HCT116 (cell line): ENCODE data around the gene RPL35.

ENCODE experiments used
- CTCF ChIP-seq, 3 experiments: fragments of 200-600 bp in 1 of 3; sonication (generic) in 1 of 3; IDR thresholded peaks in 2 of 3; conservative IDR thresholded peaks in 1 of 3; 2 replicates each; pipeline ENCODE4 v1.5.1; 2012 to 2017; ENCODE audit warnings: low read depth in 2 of 3, low read length in 2 of 3, antibody characterized with exemption in 1 of 3, borderline replicate concordance in 1 of 3, control low read depth in 1 of 3, mild to moderate bottlenecking in 1 of 3, mixed read lengths in 1 of 3, mixed run types in 1 of 3, moderate library complexity in 1 of 3; ENCODE audit not compliant: insufficient read depth in 1 of 3
- TF ChIP-seq, protein P1 (sequence below): IDR thresholded peaks from 2 replicates; pipeline ENCODE4 v1.6.1; 2012; ENCODE audit warnings: low read depth

- no peak for TF ChIP-seq CTCF (IDR thresholded peaks at IDR 0.05 in 2 of 3, conservative IDR thresholded peaks at IDR 0.05 in 1 of 3; ENCODE audit: borderline replicate concordance in 1 of 3, insufficient read depth in 1 of 3, low read depth in 2 of 3, low read length in 2 of 3)
- TF ChIP-seq, protein P1, sequence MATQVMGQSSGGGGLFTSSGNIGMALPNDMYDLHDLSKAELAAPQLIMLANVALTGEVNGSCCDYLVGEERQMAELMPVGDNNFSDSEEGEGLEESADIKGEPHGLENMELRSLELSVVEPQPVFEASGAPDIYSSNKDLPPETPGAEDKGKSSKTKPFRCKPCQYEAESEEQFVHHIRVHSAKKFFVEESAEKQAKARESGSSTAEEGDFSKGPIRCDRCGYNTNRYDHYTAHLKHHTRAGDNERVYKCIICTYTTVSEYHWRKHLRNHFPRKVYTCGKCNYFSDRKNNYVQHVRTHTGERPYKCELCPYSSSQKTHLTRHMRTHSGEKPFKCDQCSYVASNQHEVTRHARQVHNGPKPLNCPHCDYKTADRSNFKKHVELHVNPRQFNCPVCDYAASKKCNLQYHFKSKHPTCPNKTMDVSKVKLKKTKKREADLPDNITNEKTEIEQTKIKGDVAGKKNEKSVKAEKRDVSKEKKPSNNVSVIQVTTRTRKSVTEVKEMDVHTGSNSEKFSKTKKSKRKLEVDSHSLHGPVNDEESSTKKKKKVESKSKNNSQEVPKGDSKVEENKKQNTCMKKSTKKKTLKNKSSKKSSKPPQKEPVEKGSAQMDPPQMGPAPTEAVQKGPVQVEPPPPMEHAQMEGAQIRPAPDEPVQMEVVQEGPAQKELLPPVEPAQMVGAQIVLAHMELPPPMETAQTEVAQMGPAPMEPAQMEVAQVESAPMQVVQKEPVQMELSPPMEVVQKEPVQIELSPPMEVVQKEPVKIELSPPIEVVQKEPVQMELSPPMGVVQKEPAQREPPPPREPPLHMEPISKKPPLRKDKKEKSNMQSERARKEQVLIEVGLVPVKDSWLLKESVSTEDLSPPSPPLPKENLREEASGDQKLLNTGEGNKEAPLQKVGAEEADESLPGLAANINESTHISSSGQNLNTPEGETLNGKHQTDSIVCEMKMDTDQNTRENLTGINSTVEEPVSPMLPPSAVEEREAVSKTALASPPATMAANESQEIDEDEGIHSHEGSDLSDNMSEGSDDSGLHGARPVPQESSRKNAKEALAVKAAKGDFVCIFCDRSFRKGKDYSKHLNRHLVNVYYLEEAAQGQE = no peak
These were observed 18.2 kb downstream of the RPL35 start for GRCh38 chr9:124843456-124844034.
